Fibroblast of the aortic adventitia (primary cell): ENCODE data around the gene SMPD1. TPM values are rescaled to one million over a fixed set of nuclear protein-coding genes. Genes with fewer than 3 reads are reported as not detected.
"Not testable (repeated sequence)": the region's sequence is repeated elsewhere in the genome, so short reads cannot be mapped to it uniquely, and the experiment has no call there.

ENCODE experiments used
- DNase-seq: peaks from one replicate; pipeline ENCODE4 v3.0.0-alpha.2; 2010; ENCODE audit warnings: low read depth
- H3K4me3 ChIP-seq: 2 replicates; pipeline ENCODE4 v1.5.1; 2011; ENCODE audit warnings: low read depth, mild to moderate bottlenecking, control low read depth, low read length, moderate library complexity
- total RNA-seq: library from RNA; depleted of rRNA; stranded (reverse); fragments of >200 nt; gene quantifications from 2 replicates; pipeline ENCODE4 v1.2.3, GENCODE V29; 2012; ENCODE audit warnings: low replicate concordance
- TF ChIP-seq, protein P1 (sequence below): IDR thresholded peaks from 2 replicates; pipeline ENCODE4 v1.5.1; 2011; ENCODE audit warnings: mild to moderate bottlenecking, low read length, control low read depth, inconsistent platforms; ENCODE audit not compliant: insufficient read depth

The SMPD1 gene
- total RNA-seq, 1 donor, result 63.9 TPM

DNA sequence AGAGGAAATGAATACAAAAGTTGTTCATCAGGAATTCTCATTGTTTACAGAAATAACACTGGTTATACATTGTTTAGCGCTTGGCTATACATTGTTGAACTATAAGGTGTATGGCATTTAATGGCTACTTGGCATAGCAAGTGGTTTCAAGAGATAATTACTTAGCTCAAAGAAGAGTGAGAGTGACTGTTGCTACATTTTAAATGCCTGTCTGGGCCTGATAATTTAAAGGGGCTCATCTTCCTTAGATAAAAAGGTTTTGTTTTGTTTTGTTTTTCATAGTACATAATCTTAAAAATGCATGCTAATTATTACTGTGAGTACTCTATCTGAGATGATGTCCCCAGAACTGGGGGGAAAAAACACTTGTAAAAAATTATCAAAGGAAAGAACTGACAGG is 1.5 kb upstream of the SMPD1 start:
- H3K4me3 ChIP-seq, result no peak overlapping the region
- DNase-seq, result no peak
- TF ChIP-seq, protein P1, sequence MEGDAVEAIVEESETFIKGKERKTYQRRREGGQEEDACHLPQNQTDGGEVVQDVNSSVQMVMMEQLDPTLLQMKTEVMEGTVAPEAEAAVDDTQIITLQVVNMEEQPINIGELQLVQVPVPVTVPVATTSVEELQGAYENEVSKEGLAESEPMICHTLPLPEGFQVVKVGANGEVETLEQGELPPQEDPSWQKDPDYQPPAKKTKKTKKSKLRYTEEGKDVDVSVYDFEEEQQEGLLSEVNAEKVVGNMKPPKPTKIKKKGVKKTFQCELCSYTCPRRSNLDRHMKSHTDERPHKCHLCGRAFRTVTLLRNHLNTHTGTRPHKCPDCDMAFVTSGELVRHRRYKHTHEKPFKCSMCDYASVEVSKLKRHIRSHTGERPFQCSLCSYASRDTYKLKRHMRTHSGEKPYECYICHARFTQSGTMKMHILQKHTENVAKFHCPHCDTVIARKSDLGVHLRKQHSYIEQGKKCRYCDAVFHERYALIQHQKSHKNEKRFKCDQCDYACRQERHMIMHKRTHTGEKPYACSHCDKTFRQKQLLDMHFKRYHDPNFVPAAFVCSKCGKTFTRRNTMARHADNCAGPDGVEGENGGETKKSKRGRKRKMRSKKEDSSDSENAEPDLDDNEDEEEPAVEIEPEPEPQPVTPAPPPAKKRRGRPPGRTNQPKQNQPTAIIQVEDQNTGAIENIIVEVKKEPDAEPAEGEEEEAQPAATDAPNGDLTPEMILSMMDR, result no peak

DNA sequence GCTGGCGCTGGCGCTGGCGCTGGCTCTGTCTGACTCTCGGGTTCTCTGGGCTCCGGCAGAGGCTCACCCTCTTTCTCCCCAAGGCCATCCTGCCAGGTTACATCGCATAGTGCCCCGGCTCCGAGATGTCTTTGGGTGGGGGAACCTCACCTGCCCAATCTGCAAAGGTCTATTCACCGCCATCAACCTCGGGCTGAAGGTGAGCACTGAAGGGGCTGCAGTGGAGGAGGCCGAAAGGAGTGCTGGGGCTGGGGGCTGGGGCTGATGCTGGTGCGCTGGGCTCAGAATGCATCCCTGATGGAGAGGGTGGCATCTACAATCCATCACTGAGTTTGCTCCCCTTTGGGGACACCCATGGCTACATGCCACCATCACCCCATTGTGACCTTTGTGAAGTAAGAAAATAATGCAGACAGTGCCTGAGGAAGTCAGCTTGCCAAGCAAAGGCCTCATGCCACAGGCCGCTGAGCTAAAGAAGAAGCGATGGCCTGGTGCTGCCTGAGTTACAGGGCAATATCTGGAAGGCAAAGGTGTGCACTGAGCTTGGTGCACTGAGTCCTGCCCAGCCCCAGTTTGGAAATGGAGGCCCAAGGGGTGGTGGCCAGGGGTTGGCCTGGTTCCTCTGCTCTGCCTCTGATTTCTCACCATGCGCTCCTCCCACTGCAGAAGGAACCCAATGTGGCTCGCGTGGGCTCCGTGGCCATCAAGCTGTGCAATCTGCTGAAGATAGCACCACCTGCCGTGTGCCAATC is 620 bp downstream of the SMPD1 start:
- peak overlapping the region; percentile 85 for H3K4me3 ChIP-seq
- no peak for DNase-seq
- TF ChIP-seq, protein P1, result no peak

DNA sequence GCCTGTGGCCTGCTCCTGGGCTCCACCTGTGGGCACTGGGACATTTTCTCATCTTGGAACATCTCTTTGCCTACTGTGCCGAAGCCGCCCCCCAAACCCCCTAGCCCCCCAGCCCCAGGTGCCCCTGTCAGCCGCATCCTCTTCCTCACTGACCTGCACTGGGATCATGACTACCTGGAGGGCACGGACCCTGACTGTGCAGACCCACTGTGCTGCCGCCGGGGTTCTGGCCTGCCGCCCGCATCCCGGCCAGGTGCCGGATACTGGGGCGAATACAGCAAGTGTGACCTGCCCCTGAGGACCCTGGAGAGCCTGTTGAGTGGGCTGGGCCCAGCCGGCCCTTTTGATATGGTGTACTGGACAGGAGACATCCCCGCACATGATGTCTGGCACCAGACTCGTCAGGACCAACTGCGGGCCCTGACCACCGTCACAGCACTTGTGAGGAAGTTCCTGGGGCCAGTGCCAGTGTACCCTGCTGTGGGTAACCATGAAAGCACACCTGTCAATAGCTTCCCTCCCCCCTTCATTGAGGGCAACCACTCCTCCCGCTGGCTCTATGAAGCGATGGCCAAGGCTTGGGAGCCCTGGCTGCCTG is 1.4 kb downstream of the SMPD1 start:
- DNase-seq, result no peak
- TF ChIP-seq, protein P1, result no peak
- peak overlapping the region; percentile 85 for H3K4me3 ChIP-seq

DNA sequence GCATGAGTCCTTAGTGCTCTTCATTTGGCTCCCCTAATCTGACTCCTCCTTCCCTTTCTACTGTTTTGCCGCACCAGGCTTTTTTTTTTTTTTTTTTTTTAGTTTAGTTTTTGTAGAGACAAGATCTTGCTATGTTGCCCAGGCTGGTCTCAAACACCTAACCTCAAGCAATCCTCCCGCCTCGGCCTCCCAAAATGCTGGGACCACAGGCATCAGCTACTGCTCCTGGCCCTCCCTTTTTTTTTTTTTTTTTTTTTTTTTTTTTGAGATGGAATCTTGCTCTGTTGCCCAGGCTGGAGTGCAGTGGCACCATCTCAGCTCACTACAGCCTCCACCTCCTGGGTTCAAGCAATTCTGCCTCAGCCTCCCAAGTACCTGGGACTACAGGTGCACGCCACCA is 2.0 kb downstream of the SMPD1 start:
- not testable (repeated sequence) for H3K4me3 ChIP-seq, DNase-seq

DNA sequence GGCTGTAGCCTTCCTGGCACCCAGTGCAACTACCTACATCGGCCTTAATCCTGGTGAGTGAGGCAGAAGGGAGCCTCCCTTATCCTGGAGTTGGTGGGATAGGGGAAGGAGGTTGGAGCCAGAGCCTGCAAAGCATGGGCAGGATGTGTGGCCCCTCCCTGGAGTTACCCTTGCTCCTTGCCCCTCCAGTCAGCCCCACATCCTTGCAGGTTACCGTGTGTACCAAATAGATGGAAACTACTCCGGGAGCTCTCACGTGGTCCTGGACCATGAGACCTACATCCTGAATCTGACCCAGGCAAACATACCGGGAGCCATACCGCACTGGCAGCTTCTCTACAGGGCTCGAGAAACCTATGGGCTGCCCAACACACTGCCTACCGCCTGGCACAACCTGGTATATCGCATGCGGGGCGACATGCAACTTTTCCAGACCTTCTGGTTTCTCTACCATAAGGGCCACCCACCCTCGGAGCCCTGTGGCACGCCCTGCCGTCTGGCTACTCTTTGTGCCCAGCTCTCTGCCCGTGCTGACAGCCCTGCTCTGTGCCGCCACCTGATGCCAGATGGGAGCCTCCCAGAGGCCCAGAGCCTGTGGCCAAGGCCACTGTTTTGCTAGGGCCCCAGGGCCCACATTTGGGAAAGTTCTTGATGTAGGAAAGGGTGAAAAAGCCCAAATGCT is 3.9 kb downstream of the SMPD1 start:
- DNase-seq, result no peak
- TF ChIP-seq, protein P1, result no peak

DNA sequence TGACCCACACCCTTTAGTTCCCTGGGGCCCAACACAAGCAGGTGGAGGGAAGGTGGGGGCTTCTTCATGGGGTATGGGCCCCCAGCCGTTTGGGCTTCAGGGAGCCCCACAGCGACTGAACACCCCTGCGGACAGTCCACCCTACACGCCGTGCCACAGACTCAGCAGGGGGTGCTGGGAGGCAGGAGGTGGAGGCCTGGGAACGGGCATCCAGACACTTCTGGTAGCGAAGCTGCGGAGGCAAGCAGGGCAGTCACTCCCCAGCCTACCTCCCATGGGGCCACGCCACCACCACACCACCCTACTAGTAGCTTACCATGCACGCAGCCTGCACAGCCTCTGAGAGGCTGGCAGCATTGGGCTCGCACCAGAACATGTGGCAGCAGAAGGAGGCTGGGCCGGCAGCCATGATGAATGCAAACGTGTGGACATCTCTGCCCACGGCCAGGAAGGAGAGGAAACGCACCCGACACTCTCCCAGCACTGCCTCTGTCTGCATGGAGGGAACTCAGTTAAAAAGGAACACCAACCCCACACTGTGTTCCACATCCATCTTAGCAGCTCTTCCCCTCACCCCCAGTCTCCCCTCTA is 5.3 kb downstream of the SMPD1 start:
- no peak for DNase-seq
- TF ChIP-seq, protein P1, result no peak
- no peak overlapping the region for H3K4me3 ChIP-seq

More for the DNA sequence above, 3.9 kb downstream of the SMPD1 start:
- H3K4me3 ChIP-seq, result no peak overlapping the region

DNA sequence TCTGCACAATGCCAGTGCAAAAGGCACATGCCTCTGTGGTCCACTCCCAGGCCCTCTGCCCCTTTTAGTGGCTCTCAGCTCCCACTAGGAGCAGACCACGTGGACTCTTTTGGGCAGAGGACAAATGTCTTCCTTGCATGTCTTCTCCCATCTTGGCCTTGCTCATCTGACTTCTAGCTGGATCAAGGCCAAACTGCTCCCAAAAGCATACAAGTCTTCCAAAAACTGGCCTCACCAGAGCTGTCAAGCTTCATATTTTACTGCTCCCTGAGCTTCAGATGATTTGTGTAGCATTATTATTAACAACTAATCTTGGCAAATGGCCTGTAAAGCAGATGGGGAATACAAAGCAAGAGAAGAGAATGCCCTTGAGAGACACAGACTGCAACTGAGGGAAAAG is 6.9 kb downstream of the SMPD1 start:
- DNase-seq, result peak; percentile 52
- no peak overlapping the region for H3K4me3 ChIP-seq
- TF ChIP-seq, protein P1, result no peak
